K562 (cell line): ENCODE measurements around the gene P2RY8. TPM values are rescaled to one million over a fixed set of nuclear protein-coding genes. Genes with fewer than 3 reads are reported as not detected.

ENCODE experiments used
- ATAC-seq: fragments of 200-7000 bp; cut with Tn5 transposase; 3 replicates; pipeline ENCODE4 v1.9.1; 2020; ENCODE audit warnings: moderate library complexity
- BruUV-seq: library from RNA; stranded (reverse); fragments of 400-500 nt; replicated peaks from 2 replicates; lab custom pipeline; 2021; lab: Mats Ljungman, UMichigan
- CTCF ChIA-PET: fragments of 300-600 bp; formaldehyde crosslinking; extraction: SDS; loops from one replicate; lab custom pipeline; 2021; ENCODE audit warnings: low intra/inter-chr PET ratio; lab: Yijun Ruan, JAX
- POLR2A ChIA-PET: fragments of 300-600, 350-650 bp; sonication (Branson Sonifier 250); formaldehyde crosslinking; extraction: SDS; loops from one replicate; lab custom pipeline; 2021; ENCODE audit warnings: antibody characterized with exemption, inconsistent platforms; lab: Yijun Ruan, JAX
- DNase-seq, 4 experiments: peaks; one replicate each; pipeline versions ENCODE4 v3.0.0 to v3.0.0-alpha.2; 2011 to 2018; ENCODE audit warnings: low spot score in 3 of 4, mixed read lengths in 3 of 4; ENCODE audit errors: extremely low read depth in 1 of 4
- FAIRE-seq: peaks from 2 replicates; lab custom pipeline; 2011; peaks lifted over from hg19 to GRCh38; lab: Jason Lieb, UNC
- H2AFZ ChIP-seq: 2 replicates; pipeline ENCODE4 v1.6.0; 2011; ENCODE audit warnings: low read depth, low read length, control low read depth, inconsistent platforms
- H3K27ac ChIP-seq: fragments of 200-600 bp; 3 replicates; pipeline ENCODE4 v1.8.0; 2011; ENCODE audit warnings: low read depth, mild to moderate bottlenecking, control low read depth, inconsistent platforms, low read length, moderate library complexity, mixed read lengths; ENCODE audit errors: extremely low read depth
- H3K27me3 ChIP-seq, 2 experiments: fragments of 300-600 bp in 1 of 2; 2 replicates in 1 of 2; 3 replicates in 1 of 2; pipeline versions ENCODE4 v1.6.0 to v1.8.0; 2011; ENCODE audit warnings: inconsistent platforms in 2 of 2, low read length in 2 of 2, mild to moderate bottlenecking in 1 of 2, mixed read lengths in 1 of 2, moderate library complexity in 1 of 2; ENCODE audit not compliant: control insufficient read depth in 2 of 2, insufficient read depth in 2 of 2
- H3K36me3 ChIP-seq: fragments of 300-600 bp; 3 replicates; pipeline ENCODE4 v1.8.0; 2011; ENCODE audit warnings: mild to moderate bottlenecking, low read length, inconsistent platforms; ENCODE audit not compliant: control insufficient read depth, insufficient read depth
- H3K4me1 ChIP-seq, 2 experiments: fragments of 200-600 bp in 1 of 2; replicated peaks in 1 of 2; 2 replicates in 1 of 2; 3 replicates in 1 of 2; pipeline versions ENCODE4 v1.5.1 to v1.8.0; 2011; ENCODE audit warnings: inconsistent platforms in 2 of 2, low read length in 2 of 2, mild to moderate bottlenecking in 1 of 2, mixed read lengths in 1 of 2, moderate library complexity in 1 of 2; ENCODE audit not compliant: control insufficient read depth in 2 of 2, insufficient read depth in 2 of 2
- H3K4me2 ChIP-seq: 2 replicates; pipeline ENCODE4 v1.6.1; 2011; ENCODE audit warnings: low read length, control low read depth, inconsistent platforms, mixed read lengths; ENCODE audit not compliant: insufficient read depth
- H3K4me3 ChIP-seq: fragments of 200-600 bp; sonication (generic), shearing (Covaris generic); 2 replicates; pipeline ENCODE4 v1.5.1; 2016; ENCODE audit warnings: control low read depth, inconsistent platforms
- H3K79me2 ChIP-seq: fragments of 200-600 bp; 3 replicates; pipeline ENCODE4 v1.8.0; 2011; ENCODE audit warnings: low read length, inconsistent platforms; ENCODE audit not compliant: control insufficient read depth, insufficient read depth
- H3K9ac ChIP-seq, 2 experiments: 2 replicates each; pipeline versions ENCODE4 v1.6.0 to v1.6.1; 2011; ENCODE audit warnings: low read depth in 2 of 2, low read length in 2 of 2, control low read depth in 1 of 2, inconsistent platforms in 1 of 2, mild to moderate bottlenecking in 1 of 2, mixed read lengths in 1 of 2; ENCODE audit not compliant: insufficient read depth in 1 of 2
- H3K9me1 ChIP-seq: one replicate; pipeline ENCODE4 v1.6.0; 2011; ENCODE audit warnings: inconsistent platforms, mild to moderate bottlenecking, low read length, moderate library complexity; ENCODE audit not compliant: control insufficient read depth, insufficient read depth
- H3K9me3 ChIP-seq: replicated peaks from 2 replicates; pipeline ENCODE4 v1.5.1; 2011; ENCODE audit warnings: low read depth, low read length, inconsistent platforms; ENCODE audit not compliant: control insufficient read depth, insufficient read depth
- H4K20me1 ChIP-seq: replicated peaks from 2 replicates; pipeline ENCODE4 v1.6.1; 2011; ENCODE audit warnings: low read length, inconsistent platforms, mixed read lengths; ENCODE audit not compliant: control insufficient read depth, insufficient read depth
- ADNP ChIP-seq: fragments of 200-800 bp; sonication (Bioruptor generic); IDR thresholded peaks from 2 replicates; pipeline ENCODE4 v1.6.1; 2016; ENCODE audit warnings: missing genetic modification characterization, missing compliant biosample characterization
- E2F6 ChIP-seq, 2 experiments: IDR thresholded peaks; 2 replicates each; pipeline ENCODE4 v1.6.1; 2011; ENCODE audit warnings: borderline replicate concordance in 1 of 2, control low read depth in 1 of 2, low read depth in 1 of 2, low read length in 1 of 2, mild to moderate bottlenecking in 1 of 2, mixed read lengths in 1 of 2, moderate library complexity in 1 of 2; ENCODE audit not compliant: insufficient read depth in 1 of 2, insufficient read length in 1 of 2, poor library complexity in 1 of 2, severe bottlenecking in 1 of 2; ENCODE audit errors: extremely low read depth in 1 of 2
- GABPB1 ChIP-seq: sonication (generic); formaldehyde crosslinking; IDR thresholded peaks from 2 replicates; pipeline ENCODE4 v1.8.0; 2022; ENCODE audit warnings: mild to moderate bottlenecking, missing genetic modification reagents
- HCFC1 ChIP-seq: IDR thresholded peaks from 2 replicates; pipeline ENCODE4 v1.6.1; 2012; ENCODE audit warnings: low read depth, low read length, improper control_type of control experiment
- ZFP1 ChIP-seq: fragments of 450-650 bp; formaldehyde crosslinking; IDR thresholded peaks from 2 replicates; pipeline ENCODE4 v1.4.0; 2020; ENCODE audit warnings: mild to moderate bottlenecking, mixed read lengths
- WGBS: fragments of 100-300 bp; shearing (Covaris generic); methylation state at CpG from one replicate; pipeline ENCODE4 v1.1.6; 2016; ENCODE audit warnings: low coverage, mixed read lengths; ENCODE audit not compliant: insufficient coverage; ENCODE audit errors: missing lambda C conversion rate; 5-methylcytosine and 5-hydroxymethylcytosine counted together
- in situ Hi-C: fragments of 300-500 bp; cut with MboI; formaldehyde crosslinking; loops from 4 replicates; pipeline ENCODE4 v1.15.0; 2018; ENCODE audit warnings: inconsistent platforms, mixed read lengths
- intact Hi-C: fragments of 100-400 bp; cut with micrococcal nuclease; formaldehyde crosslinking; loops from 2 replicates; pipeline ENCODE4 v1.14.2; 2022
- polyA plus RNA-seq, 8 experiments: library from polyadenylated mRNA; depleted of rRNA in 4 of 8; stranded (reverse) in 5 of 8; unstranded in 3 of 8; fragments of >200 nt; fragmentation: Nextera tagmentation in 2 of 8; fragmentation: Illumina TruSeq in 1 of 8; extraction: Ambion mirVana in 2 of 8; extraction: Trizol in 1 of 8; gene quantifications; 2 replicates each; pipeline versions ENCODE4 v1.2.1 to v1.2.3, GENCODE V29; 2011 to 2014; ENCODE audit warnings: inconsistent platforms in 1 of 8, missing spikeins in 1 of 8
- total RNA-seq, 7 experiments: library from RNA; depleted of rRNA in 6 of 7; stranded (reverse); fragments of >200 nt in 6 of 7; fragmentation: Illumina TruSeq in 2 of 7; extraction: Trizol in 2 of 7; gene quantifications; 2 replicates each; pipeline versions ENCODE4 v1.2.1 to v1.2.3, GENCODE V29; 2011 to 2021; ENCODE audit warnings: low replicate concordance in 1 of 7

The P2RY8 gene
- total and polyA plus RNA-seq, 9 of the 15 experiments (the other 6 are each of a cell fraction or from before 2014, with no cell fraction given): 0.04 to 0.69 (median 0.08) TPM; not detected in 3

- Histone ChIP-seq H3K27me3 (peaks cover 2 to 23% of the 10 kb centered on the region in 2 experiments; a peak in 3 of 5 replicates), H3K4me1 (no peaks in the 10 kb centered on the region), H3K9me1 (no peaks in the 10 kb centered on the region), H3K36me3 (no peaks in the 10 kb centered on the region), H4K20me1 (no peaks in the 10 kb centered on the region), H3K9me3 (no peaks in the 10 kb centered on the region), H3K27ac (no peak overlapping the region), H3K4me2 (no peak overlapping the region), H3K4me3 (no peak overlapping the region), H3K9ac (no peak overlapping the region), H2AFZ (no peak overlapping the region), H3K79me2 (no peaks in the 10 kb centered on the region)
- no peak for DNase-seq
- POLR2A ChIA-PET: no interaction called here
- intact Hi-C loops (no loop called here), in situ Hi-C loops (no loop called here)
- 9% methylated on average over 16 of the region's 19 CpGs for WGBS
- no peak for ATAC-seq
- TF ChIP-seq E2F6 (IDR thresholded peaks at IDR 0.05; ENCODE audit: borderline replicate concordance in 1 of 2, extremely low read depth in 1 of 2, insufficient read depth in 1 of 2, insufficient read length in 1 of 2, low read depth in 1 of 2, low read length in 1 of 2, poor library complexity in 1 of 2, severe bottlenecking in 1 of 2) (no peak), ADNP (tag) (no peak), GABPB1 (CRISPR knock-in tag) (no peak), HCFC1 (no peak), ZFP1 (no peak)
- no peak for FAIRE-seq
- BruUV-seq: no TSS peak
- CTCF ChIA-PET: no interaction called here
Measured at GRCh38 chrX:1554469-1555210, 17.7 kb upstream of the P2RY8 start.
